HG03095 (cell line): Measurements from ENCODE around the gene P2RY14.

Source experiments
- ATAC-seq: cut with Tn5 transposase; IDR thresholded peaks from one replicate; pipeline ENCODE4 v1.9.1; 2021; ENCODE audit warnings: moderate library complexity; ENCODE audit not compliant: unreplicated experiment

P2RY14 gene

GRCh38 chr3:151278230-151278629 lies at the start of gene P2RY14:
Gene P2RY14 (minus strand): TSS chr3:151278542. CDS start chr3:151214316, 64,226 bp downstream.
- no peak for ATAC-seq

- no peak for ATAC-seq
Observed at GRCh38 chr3:151327571-151328198, 49.3 kb upstream of the P2RY14 start.

- ATAC-seq, result no peak
Observed at GRCh38 chr3:151322511-151322910, 44.2 kb upstream of the P2RY14 start.

GRCh38 chr3:151321526-151321925 lies 43.2 kb upstream of the P2RY14 start:
- no peak for ATAC-seq

- ATAC-seq, result no peak
Observed at GRCh38 chr3:151320131-151320530, 41.8 kb upstream of the P2RY14 start.

- ATAC-seq, result no peak
Observed at GRCh38 chr3:151319628-151320027, 41.3 kb upstream of the P2RY14 start.

- no peak for ATAC-seq
Observed at GRCh38 chr3:151318991-151319390, 40.6 kb upstream of the P2RY14 start.

GRCh38 chr3:151318313-151318712 lies 40.0 kb upstream of the P2RY14 start:
- no peak for ATAC-seq

GRCh38 chr3:151316267-151316991 lies 38.1 kb upstream of the P2RY14 start, which contains the start of gene GPR87:
Gene GPR87 (minus strand): TSS chr3:151316820. CDS start chr3:151300100, 16,720 bp downstream.
- no peak for ATAC-seq

GRCh38 chr3:151315846-151316245 lies 37.5 kb upstream of the P2RY14 start:
- ATAC-seq, result no peak

- ATAC-seq, result no peak
Observed at GRCh38 chr3:151315136-151315535, 36.8 kb upstream of the P2RY14 start.

GRCh38 chr3:151314593-151314992 lies 36.3 kb upstream of the P2RY14 start:
- ATAC-seq, result no peak

- no peak for ATAC-seq
Observed at GRCh38 chr3:151314137-151314536, 35.8 kb upstream of the P2RY14 start.

- ATAC-seq, result no peak
Observed at GRCh38 chr3:151312972-151313371, 34.6 kb upstream of the P2RY14 start.

GRCh38 chr3:151309566-151309965 lies 31.2 kb upstream of the P2RY14 start:
- ATAC-seq, result no peak

- ATAC-seq, result no peak
Observed at GRCh38 chr3:151307583-151308488, 29.5 kb upstream of the P2RY14 start.

- no peak for ATAC-seq
Observed at GRCh38 chr3:151307131-151307530, 28.8 kb upstream of the P2RY14 start.

- ATAC-seq, result no peak
Observed at GRCh38 chr3:151306168-151306810, 27.9 kb upstream of the P2RY14 start.

- ATAC-seq, result no peak
Observed at GRCh38 chr3:151305775-151306151, 27.4 kb upstream of the P2RY14 start.

GRCh38 chr3:151305060-151305774 lies 26.9 kb upstream of the P2RY14 start:
- no peak for ATAC-seq
